GM18951 (cell line): ENCODE results near the gene CCDC185.

Experiments
- POLR2A ChIP-seq: IDR thresholded peaks from 4 replicates; pipeline ENCODE4 v1.6.1; 2011; ENCODE audit warnings: mild to moderate bottlenecking; ENCODE audit not compliant: insufficient read length, insufficient read depth; ENCODE audit errors: extremely low read depth
- in situ Hi-C: fragments of 300-500 bp; cut with MboI; formaldehyde crosslinking; loops from one replicate; pipeline ENCODE4 v1.12.0; 2022; ENCODE audit warnings: low sequenced_read_pairs, mixed read lengths, inconsistent platforms; ENCODE audit not compliant: unreplicated experiment

Gene CCDC185

GRCh38 chr1:223403184-223403815 is 10.1 kb downstream of the CCDC185 start:
- in situ Hi-C loops = no loop called here
- no peak for TF ChIP-seq POLR2A

GRCh38 chr1:223405507-223405906 is 12.3 kb downstream of the CCDC185 start:
- TF ChIP-seq POLR2A = no peak
- in situ Hi-C loops = no loop called here

- in situ Hi-C loops = no loop called here
- TF ChIP-seq POLR2A = no peak
Observed at GRCh38 chr1:223410036-223410435, 16.8 kb downstream of the CCDC185 start.

GRCh38 chr1:223411309-223411708 is 18.1 kb downstream of the CCDC185 start:
- TF ChIP-seq POLR2A = no peak
- in situ Hi-C loops = no loop called here

- in situ Hi-C loops = no loop called here
- no peak for TF ChIP-seq POLR2A
Observed at GRCh38 chr1:223411710-223412109, 18.5 kb downstream of the CCDC185 start.

GRCh38 chr1:223413216-223413615 is 20.0 kb downstream of the CCDC185 start:
- in situ Hi-C loops = no loop called here
- no peak for TF ChIP-seq POLR2A

GRCh38 chr1:223417444-223417843 is 24.2 kb downstream of the CCDC185 start:
- TF ChIP-seq POLR2A = no peak
- in situ Hi-C loops = no loop called here

GRCh38 chr1:223417903-223418663 is 24.9 kb downstream of the CCDC185 start:
- no peak for TF ChIP-seq POLR2A
- in situ Hi-C loops = no loop called here

- no peak for TF ChIP-seq POLR2A
- in situ Hi-C loops = no loop called here
Observed at GRCh38 chr1:223419115-223419514, 25.9 kb downstream of the CCDC185 start.

- TF ChIP-seq POLR2A = no peak
- in situ Hi-C loops = no loop called here
Observed at GRCh38 chr1:223419561-223419960, 26.3 kb downstream of the CCDC185 start.

- in situ Hi-C loops = no loop called here
- TF ChIP-seq POLR2A = no peak
Observed at GRCh38 chr1:223421025-223421424, 27.8 kb downstream of the CCDC185 start.

GRCh38 chr1:223421676-223422075 is 28.5 kb downstream of the CCDC185 start:
- TF ChIP-seq POLR2A = no peak
- in situ Hi-C loops = no loop called here

- in situ Hi-C loops = no loop called here
- TF ChIP-seq POLR2A = no peak
Observed at GRCh38 chr1:223422911-223423310, 29.7 kb downstream of the CCDC185 start.

GRCh38 chr1:223423641-223424233 is 30.5 kb downstream of the CCDC185 start:
- TF ChIP-seq POLR2A = no peak
- in situ Hi-C loops = no loop called here
